OCI-LY3 (cell line): ENCODE measurements around the gene GATAD2B.

Experiments used
- EZH2phosphoT487 ChIP-seq: fragments of 200-600 bp; shearing (Covaris generic); IDR thresholded peaks from 2 replicates; pipeline ENCODE4 v1.6.1; 2018; ENCODE audit warnings: antibody characterized with exemption, mixed run types, low read depth
- TF ChIP-seq, protein P1 (sequence below): fragments of 200-600, 300-600 bp; sonication (generic); IDR thresholded peaks from 2 replicates; pipeline ENCODE4 v1.5.1; 2014; ENCODE audit warnings: antibody characterized with exemption, low read length, low read depth

GRCh38 chr1:153848805-153849204 is 74.0 kb downstream of the GATAD2B start:
- TF ChIP-seq, protein P1, sequence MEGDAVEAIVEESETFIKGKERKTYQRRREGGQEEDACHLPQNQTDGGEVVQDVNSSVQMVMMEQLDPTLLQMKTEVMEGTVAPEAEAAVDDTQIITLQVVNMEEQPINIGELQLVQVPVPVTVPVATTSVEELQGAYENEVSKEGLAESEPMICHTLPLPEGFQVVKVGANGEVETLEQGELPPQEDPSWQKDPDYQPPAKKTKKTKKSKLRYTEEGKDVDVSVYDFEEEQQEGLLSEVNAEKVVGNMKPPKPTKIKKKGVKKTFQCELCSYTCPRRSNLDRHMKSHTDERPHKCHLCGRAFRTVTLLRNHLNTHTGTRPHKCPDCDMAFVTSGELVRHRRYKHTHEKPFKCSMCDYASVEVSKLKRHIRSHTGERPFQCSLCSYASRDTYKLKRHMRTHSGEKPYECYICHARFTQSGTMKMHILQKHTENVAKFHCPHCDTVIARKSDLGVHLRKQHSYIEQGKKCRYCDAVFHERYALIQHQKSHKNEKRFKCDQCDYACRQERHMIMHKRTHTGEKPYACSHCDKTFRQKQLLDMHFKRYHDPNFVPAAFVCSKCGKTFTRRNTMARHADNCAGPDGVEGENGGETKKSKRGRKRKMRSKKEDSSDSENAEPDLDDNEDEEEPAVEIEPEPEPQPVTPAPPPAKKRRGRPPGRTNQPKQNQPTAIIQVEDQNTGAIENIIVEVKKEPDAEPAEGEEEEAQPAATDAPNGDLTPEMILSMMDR, result no peak
- no peak for TF ChIP-seq EZH2phosphoT487
